GM19438 (cell line): ENCODE results near the gene ACVR1B.

Experiments used
- ATAC-seq: cut with Tn5 transposase; IDR thresholded peaks from one replicate; pipeline ENCODE4 v1.9.1; 2021; ENCODE audit warnings: low read depth; ENCODE audit not compliant: unreplicated experiment

Gene ACVR1B

DNA sequence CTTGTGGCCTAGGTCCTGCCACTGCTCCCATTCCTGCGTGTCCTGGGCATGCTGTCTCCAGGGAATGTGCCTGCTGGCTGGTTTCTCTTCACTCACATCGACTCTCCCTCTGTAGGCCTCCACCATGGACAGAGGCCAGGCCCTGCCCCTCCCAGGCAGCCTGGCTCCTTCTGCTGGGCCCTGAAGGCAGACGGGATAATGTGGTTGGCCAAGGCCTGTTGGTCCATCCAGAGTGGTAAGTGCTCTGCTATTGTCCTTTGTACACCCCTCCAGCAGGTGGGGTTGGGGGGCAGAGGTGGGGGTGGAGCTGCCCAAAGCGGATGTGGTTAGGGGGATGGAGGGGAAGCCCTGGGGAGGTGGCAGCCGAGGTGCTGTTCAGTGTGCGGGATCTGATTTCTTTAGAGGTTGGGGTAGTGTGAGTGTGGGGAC, 90.2 kb downstream of the ACVR1B start:
- no peak for ATAC-seq

DNA sequence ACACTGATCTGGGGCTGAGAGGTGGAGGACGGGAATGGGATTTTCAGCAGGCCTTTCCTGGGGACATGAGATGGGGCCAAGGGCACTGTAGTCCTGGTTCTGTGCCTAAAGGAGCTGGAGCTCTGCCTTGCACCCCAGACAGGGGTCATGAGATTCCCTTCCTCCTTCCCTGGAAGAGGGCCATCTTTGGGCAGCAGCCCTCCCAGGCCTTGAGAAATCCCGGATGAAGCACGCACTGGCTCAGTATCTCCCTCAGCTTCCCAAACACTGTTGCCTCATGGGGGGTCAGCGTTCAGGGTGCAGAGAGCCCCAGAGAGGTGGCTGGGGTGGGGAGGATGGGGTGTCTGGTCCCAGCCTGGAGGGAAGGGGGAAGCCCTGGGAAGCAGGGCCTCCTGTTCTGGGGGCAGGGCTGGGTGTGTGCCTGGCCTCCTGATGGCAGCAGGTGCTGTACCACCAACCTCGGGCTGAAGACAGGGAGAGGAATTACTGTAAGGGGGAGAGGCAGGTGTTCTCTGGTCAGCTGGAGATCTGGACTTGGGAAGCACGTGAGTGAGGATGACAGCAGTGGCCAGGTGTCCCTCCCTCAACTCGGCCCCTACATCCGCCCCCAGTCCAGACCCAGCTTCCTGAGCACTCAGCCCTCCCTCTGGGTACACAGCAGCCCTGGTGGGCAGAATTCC, 91.3 kb downstream of the ACVR1B start:
- no peak for ATAC-seq

DNA sequence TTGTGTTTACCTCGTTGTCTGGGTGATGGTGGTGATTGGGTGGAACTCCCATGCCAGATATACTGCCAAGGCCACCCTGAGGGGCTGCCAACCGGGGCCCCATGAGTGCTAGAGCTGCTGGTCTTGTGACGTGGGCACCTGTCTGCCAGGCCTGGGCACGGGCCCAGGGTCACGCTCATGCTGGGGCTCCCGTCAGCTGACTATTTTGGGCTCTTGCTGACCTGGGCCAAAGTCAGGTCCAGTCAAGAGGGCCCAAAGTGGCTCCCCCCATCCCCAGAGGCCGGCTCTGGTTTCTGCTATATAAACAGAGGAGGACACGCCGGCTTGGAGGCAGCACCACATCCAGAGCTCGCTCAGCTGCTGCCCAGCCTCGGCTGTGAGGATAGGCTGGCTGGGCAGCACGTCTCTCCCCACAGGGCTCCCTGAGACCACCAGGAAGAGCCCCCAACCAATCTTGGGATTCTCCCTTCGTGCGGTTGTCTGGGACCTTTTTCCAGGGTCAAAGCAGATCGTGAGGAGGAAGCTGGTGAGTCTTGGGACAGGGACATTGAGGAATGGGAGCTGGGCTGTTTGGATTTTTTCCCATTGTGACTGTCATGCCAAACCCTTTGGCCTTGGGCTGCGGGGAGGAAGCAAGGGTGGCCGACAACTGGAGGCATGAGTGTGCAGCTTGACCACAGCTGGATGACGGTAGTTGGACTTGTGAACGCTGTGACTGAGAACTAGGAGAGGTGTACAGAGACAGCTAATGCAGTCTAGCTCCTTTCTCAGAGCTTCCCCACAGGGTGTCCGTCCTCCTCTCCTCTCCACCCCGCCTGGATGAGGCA, 92.1 kb downstream of the ACVR1B start:
- ATAC-seq = no peak

DNA sequence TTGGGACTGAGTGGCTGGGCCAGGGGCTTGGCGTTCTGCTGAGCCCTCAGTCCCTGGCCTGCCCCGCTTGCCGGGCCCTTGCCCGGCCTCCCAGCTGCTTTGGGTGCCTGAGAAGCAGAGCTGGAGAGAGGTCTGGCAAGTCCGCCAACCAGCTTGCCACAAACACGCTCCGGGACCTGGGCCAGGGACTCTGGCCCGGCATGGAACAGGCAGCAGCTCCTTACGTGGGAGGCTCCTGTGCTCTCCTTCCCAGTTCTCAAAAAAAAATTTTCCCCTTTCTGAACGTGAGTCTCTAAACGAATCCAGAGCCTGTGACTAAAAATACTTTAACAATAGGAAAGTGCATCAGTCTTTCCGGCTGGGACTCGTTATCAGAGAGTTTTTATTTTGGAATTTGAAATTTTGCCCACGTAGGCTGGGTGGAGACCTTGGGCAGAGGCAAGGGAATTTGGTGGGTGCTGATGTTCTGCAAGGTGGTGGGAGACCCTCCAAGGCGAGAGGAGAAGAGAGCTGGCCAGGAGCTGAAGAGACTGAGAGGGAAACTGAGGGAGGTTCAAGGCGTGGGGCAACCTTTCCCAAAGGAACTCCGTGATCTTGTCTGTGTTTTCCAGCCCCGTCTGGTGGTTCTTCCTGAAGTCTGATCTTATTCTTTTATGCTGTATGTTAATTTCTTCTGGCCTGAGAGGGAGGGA, 92.9 kb downstream of the ACVR1B start:
- no peak for ATAC-seq

DNA sequence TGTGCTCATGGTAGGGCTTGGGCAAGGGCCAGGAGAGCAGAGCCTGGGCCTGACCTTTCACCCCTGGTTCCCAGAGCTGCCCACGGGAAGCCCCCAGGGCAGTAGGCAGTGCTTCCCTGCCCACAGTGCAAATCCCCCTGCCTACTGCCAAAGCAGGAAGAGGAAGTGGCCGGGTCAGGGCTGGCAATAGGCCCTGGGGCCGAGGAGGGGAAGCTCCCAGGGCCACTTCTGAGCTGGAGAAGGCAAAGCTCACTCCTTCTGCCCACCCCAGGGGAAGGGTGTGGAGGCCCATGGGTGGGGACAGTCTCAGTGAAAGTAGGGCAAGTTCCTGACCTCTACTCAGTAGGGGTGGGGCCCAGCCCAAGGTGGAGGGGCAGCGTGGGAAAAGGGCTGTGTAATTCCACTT, 94.3 kb downstream of the ACVR1B start:
- no peak for ATAC-seq
